Subcutaneous adipose tissue (tissue), 4 donors: Measurements from ENCODE around the gene BHLHE23. TPM values are rescaled to one million over a fixed set of nuclear protein-coding genes. Genes with fewer than 3 reads are reported as not detected.

ENCODE experiments used
- total RNA-seq, 4 donors: library from RNA; depleted of rRNA; stranded (reverse); fragments of >200 nt; gene quantifications; one replicate each; pipeline ENCODE4 v1.1.0, GENCODE V29; 2016
- TF ChIP-seq, protein P1 (sequence below): fragments of 450-650 bp; IDR thresholded peaks from one replicate; pipeline ENCODE4 v1.5.1; 2016; ENCODE audit warnings: low read depth, mild to moderate bottlenecking, control low read depth, antibody characterized with exemption, moderate library complexity

Gene BHLHE23
- total RNA-seq, 4 donors from 2014 or later = not detected

DNA sequence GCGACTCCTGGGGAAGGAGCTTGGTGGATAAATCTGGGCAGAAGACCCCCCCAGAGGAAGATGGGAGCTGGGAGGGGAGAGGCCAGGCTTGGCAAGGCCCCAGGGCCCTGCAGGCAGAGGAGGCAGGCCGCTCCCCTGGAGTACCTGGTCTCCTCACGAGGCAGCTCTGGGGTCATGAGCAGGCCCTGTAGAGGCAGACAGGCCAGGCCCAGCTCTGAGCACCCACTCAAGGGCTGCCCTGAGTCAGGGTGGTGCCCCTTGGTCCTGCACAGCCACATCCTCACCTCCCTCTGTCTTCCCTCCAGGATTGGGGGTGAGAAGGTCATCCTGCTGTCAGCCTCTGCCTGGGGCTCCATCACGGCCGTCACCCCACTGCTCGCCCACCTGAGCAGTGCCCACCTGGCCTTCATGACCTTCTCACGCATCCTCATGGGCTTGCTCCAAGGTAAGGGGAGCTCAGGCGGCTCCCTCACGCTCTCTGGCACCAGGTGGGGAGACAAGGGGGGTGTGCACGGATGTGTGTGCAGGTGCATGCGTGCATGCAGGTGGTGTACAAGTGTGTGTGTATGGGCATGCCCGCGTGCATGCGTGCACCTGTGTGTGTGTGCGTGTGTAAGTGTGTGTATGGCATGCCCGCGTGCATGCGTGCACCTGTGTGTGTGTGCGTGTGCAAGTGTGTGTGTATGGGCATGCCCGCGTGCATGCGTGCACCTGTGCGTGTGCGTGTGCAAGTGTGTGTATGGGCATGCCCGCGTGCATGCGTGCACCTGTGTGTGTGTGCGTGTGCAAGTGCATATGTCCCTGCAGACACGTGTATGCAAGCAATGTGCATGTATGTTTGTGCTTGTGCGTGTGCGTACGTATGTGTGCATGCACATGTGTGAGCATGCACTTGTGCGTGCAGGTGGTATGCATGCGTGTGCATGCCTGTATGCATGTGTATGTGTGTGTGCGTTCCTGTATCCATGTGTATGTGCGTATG, 49.3 kb downstream of the BHLHE23 start:
- TF ChIP-seq, protein P1, sequence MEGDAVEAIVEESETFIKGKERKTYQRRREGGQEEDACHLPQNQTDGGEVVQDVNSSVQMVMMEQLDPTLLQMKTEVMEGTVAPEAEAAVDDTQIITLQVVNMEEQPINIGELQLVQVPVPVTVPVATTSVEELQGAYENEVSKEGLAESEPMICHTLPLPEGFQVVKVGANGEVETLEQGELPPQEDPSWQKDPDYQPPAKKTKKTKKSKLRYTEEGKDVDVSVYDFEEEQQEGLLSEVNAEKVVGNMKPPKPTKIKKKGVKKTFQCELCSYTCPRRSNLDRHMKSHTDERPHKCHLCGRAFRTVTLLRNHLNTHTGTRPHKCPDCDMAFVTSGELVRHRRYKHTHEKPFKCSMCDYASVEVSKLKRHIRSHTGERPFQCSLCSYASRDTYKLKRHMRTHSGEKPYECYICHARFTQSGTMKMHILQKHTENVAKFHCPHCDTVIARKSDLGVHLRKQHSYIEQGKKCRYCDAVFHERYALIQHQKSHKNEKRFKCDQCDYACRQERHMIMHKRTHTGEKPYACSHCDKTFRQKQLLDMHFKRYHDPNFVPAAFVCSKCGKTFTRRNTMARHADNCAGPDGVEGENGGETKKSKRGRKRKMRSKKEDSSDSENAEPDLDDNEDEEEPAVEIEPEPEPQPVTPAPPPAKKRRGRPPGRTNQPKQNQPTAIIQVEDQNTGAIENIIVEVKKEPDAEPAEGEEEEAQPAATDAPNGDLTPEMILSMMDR = no peak

DNA sequence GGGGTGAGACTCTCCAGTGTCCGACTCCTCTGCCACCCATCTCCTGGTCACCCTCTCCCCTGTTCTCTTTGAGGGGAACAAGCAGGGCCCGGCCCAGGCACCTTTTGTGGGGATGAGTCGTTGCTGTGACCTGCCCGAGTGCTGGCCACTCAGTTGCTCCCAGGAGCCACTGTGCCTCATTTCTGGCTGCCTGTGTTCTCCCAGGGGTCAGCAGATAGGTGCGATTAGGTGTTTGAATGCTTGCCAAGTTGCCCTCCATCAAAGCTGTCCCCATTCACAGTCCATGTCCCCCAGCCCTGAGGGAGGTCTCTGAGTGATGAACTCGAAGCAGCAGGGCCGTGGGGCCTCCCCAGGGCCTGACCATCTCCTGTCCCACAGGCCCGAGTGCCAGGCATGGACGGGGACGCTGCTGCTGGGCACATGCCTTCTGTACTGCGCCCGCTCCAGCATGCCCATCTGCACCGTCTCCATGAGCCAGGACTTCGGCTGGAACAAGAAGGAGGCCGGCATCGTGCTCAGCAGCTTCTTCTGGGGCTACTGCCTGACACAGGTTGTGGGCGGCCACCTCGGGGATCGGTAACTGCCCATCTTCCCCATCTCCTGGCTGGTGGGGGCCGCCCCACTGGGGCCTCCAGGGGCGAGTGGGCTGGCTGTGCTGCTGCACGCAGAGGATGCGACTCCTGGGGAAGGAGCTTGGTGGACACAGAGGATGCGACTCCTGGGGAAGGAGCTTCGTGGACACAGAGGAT, 50.2 kb downstream of the BHLHE23 start:
- TF ChIP-seq, protein P1 = no peak

Other genes starting within 250 kb of the BHLHE23 start
- gene MRGBP, start 210.5 kb downstream of the BHLHE23 start, total RNA-seq = 10 to 100 TPM in 1 of 4 donors, 1 to 10 TPM in 3; 6.2 to 11.0 (median 9.4) TPM
- gene OGFR, start 202.1 kb downstream of the BHLHE23 start, total RNA-seq = 10 to 100 TPM; 17.4 to 67.1 (median 44.4) TPM
- 1 to 10 TPM in 1 of 4 donors, under 1 TPM in 1, not detected in 2; 0.22 to 1.3 TPM for gene COL9A3, start 189.9 kb downstream of the BHLHE23 start, total RNA-seq
- 10 to 100 TPM in 2 of 4 donors, 1 to 10 TPM in 2; 7.6 to 13.8 (median 10.8) TPM for gene TCFL5, start 145.1 kb downstream of the BHLHE23 start, total RNA-seq
- 10 to 100 TPM; 38.2 to 68.8 (median 46.6) TPM for gene DIDO1, start 80.5 kb downstream of the BHLHE23 start, total RNA-seq
- 10 to 100 TPM; 15.3 to 32.2 (median 23.6) TPM for gene GID8, start 68.8 kb downstream of the BHLHE23 start, total RNA-seq
- 1 to 10 TPM in 3 of 4 donors, under 1 TPM in 1; 0.38 to 6.8 (median 2.1) TPM for gene SLC17A9, start 54.3 kb downstream of the BHLHE23 start, total RNA-seq
- gene YTHDF1, start 209.2 kb upstream of the BHLHE23 start, total RNA-seq = 10 to 100 TPM; 20.9 to 24.3 (median 21.8) TPM
- 1 to 10 TPM in 2 of 4 donors, not detected in 2; 1.3 to 3.9 TPM for gene BIRC7, start 228.9 kb upstream of the BHLHE23 start, total RNA-seq
- gene NKAIN4, start 247.5 kb upstream of the BHLHE23 start, total RNA-seq = not detected